ENCODE data around the gene MARCO.

DNA sequence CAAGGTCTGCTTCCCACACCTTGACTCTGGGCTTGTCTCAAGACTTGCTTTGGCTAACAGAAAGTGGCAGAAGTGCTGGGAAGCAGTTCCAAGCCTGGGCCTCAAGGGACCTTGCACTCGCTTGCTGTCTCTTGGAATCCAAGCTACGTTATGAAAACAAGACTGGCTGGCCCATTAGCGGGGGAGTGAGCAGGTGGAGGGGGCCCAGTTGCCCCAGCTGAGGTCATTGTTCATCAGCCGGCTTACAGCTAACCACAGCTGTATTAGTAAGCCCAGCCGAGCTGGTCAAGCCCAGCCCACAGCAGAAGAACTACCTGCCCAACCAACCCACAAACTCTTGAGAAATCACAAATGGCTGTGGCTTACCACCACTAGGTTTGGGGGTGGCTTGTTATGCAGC lies 63.1 kb downstream of the MARCO start:
- TF ChIP-seq TAF1 (IDR thresholded peaks at IDR 0.05; ENCODE audit: borderline replicate concordance, insufficient read depth, low read length) (no peak), POLR2AphosphoS5 (IDR thresholded peaks at IDR 0.05; ENCODE audit: low read depth, low read length) (no peak), SIN3A (IDR thresholded peaks at IDR 0.05; ENCODE audit: borderline replicate concordance, insufficient read depth, low read length) (no peak), FOXP2 (optimal IDR thresholded peaks at IDR 0.05; ENCODE audit: borderline replicate concordance, extremely low read depth, extremely low read length, insufficient read depth) (no peak)
- TF ChIP-seq, protein P1, sequence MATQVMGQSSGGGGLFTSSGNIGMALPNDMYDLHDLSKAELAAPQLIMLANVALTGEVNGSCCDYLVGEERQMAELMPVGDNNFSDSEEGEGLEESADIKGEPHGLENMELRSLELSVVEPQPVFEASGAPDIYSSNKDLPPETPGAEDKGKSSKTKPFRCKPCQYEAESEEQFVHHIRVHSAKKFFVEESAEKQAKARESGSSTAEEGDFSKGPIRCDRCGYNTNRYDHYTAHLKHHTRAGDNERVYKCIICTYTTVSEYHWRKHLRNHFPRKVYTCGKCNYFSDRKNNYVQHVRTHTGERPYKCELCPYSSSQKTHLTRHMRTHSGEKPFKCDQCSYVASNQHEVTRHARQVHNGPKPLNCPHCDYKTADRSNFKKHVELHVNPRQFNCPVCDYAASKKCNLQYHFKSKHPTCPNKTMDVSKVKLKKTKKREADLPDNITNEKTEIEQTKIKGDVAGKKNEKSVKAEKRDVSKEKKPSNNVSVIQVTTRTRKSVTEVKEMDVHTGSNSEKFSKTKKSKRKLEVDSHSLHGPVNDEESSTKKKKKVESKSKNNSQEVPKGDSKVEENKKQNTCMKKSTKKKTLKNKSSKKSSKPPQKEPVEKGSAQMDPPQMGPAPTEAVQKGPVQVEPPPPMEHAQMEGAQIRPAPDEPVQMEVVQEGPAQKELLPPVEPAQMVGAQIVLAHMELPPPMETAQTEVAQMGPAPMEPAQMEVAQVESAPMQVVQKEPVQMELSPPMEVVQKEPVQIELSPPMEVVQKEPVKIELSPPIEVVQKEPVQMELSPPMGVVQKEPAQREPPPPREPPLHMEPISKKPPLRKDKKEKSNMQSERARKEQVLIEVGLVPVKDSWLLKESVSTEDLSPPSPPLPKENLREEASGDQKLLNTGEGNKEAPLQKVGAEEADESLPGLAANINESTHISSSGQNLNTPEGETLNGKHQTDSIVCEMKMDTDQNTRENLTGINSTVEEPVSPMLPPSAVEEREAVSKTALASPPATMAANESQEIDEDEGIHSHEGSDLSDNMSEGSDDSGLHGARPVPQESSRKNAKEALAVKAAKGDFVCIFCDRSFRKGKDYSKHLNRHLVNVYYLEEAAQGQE (IDR thresholded peaks at IDR 0.05; ENCODE audit: insufficient read depth in 1 of 2, low read depth in 2 of 2, low read length in 2 of 2), result no peak

Data from PFSK-1 (cell line).